Fibroblast of mammary gland (primary cell): ENCODE data around the gene ATF4.

Experiments used
- DNase-seq: peaks from one replicate; pipeline ENCODE4 v3.0.0-alpha.2; 2010; ENCODE audit warnings: low read depth
- H3K4me3 ChIP-seq: 2 replicates; pipeline ENCODE4 v1.5.1; 2011; ENCODE audit warnings: low read depth, mild to moderate bottlenecking, low read length, moderate library complexity; ENCODE audit not compliant: control insufficient read depth
- CTCF ChIP-seq: conservative IDR thresholded peaks from 2 replicates; pipeline ENCODE4 v1.5.1; 2011; ENCODE audit warnings: low read depth, low read length, inconsistent platforms; ENCODE audit not compliant: control insufficient read depth, insufficient read depth

ATF4 gene

GRCh38 chr22:39475337-39475736, 45.0 kb upstream of the ATF4 start:
- TF ChIP-seq CTCF: no peak

GRCh38 chr22:39475902-39476301, 44.5 kb upstream of the ATF4 start:
- no peak for TF ChIP-seq CTCF
- H3K4me3 ChIP-seq: no peak overlapping the region
- no peak for DNase-seq

More at GRCh38 chr22:39475337-39475736, 45.0 kb upstream of the ATF4 start:
- no peak overlapping the region for H3K4me3 ChIP-seq
- no peak for DNase-seq

GRCh38 chr22:39476664-39477063, 43.7 kb upstream of the ATF4 start:
- TF ChIP-seq CTCF: no peak
- no peak for DNase-seq
- no peak overlapping the region for H3K4me3 ChIP-seq

- no peak for TF ChIP-seq CTCF
- DNase-seq: no peak
- no peak overlapping the region for H3K4me3 ChIP-seq
These were observed 42.8 kb upstream of the ATF4 start for GRCh38 chr22:39477542-39477941.

- no peak overlapping the region for H3K4me3 ChIP-seq
- no peak for TF ChIP-seq CTCF
- DNase-seq: no peak
These were observed 41.9 kb upstream of the ATF4 start for GRCh38 chr22:39478441-39478850.

GRCh38 chr22:39479254-39479653, 41.1 kb upstream of the ATF4 start:
- TF ChIP-seq CTCF: no peak
- no peak for DNase-seq
- H3K4me3 ChIP-seq: no peak overlapping the region

- H3K4me3 ChIP-seq: no peak overlapping the region
- no peak for TF ChIP-seq CTCF
- no peak for DNase-seq
These were observed 39.8 kb upstream of the ATF4 start for GRCh38 chr22:39480557-39480956.
